OCI-LY7 (cell line): ENCODE measurements around the gene DCDC2C.

Experiments
- CTCF ChIP-seq: fragments of 200-600 bp; sonication (generic); conservative IDR thresholded peaks from 2 replicates; pipeline ENCODE4 v1.5.1; 2014; ENCODE audit warnings: mild to moderate bottlenecking, antibody characterized with exemption, low read length, moderate library complexity, mixed read lengths
- EZH2phosphoT487 ChIP-seq: fragments of 200-600 bp; sonication (generic); IDR thresholded peaks from 2 replicates; pipeline ENCODE4 v1.6.1; 2018; ENCODE audit warnings: low read depth, borderline replicate concordance, mild to moderate bottlenecking, mixed run types, antibody characterized with exemption, low read length, moderate library complexity, mixed read lengths

GRCh38 chr2:3747826-3748225 lies 44.5 kb downstream of the DCDC2C start:
- no peak for TF ChIP-seq CTCF
- TF ChIP-seq EZH2phosphoT487, result no peak
